Transverse colon (tissue), 3 donors: ENCODE data around the gene ZC3H18.

Experiments
- CTCF ChIP-seq, 5 experiments: fragments of 200-600 bp in 3 of 5; fragments of 450-650 bp in 2 of 5; sonication (generic) in 3 of 5; IDR thresholded peaks; 1 replicate in 2 of 5; 2 replicates in 3 of 5; pipeline ENCODE4 v1.5.1; 2016 to 2017; ENCODE audit warnings: antibody characterized with exemption in 5 of 5, inconsistent platforms in 3 of 5, mild to moderate bottlenecking in 2 of 5, moderate library complexity in 1 of 5
- EP300 ChIP-seq: sonication (generic); formaldehyde crosslinking; IDR thresholded peaks from one replicate; pipeline ENCODE4 v1.6.1; 2017; ENCODE audit warnings: antibody characterized with exemption, low read depth

DNA sequence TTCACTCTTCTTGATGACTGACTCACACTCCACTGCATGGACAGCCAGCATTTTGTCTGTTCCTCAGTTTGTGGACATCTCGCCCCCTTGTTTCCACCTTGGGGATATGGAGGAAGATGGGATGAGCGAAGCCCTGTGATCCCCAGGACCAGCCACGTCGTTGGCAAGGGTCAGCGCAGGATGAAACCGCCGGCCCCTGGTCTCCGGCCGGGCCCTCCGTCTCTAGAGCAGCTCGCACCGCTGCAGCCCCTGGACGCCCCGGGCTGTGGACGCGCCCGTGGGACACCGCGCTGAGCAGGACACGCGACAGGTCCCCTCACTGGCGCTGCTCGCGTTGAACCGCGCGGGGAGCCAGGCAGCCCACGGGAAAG lies 604 bp upstream of the ZC3H18 start:
- TF ChIP-seq EP300 (no peak), CTCF (IDR thresholded peaks at IDR 0.05) (no peak)
